ENCODE results near the gene EPHB3.

GRCh38 chr3:184610245-184610871, 48.8 kb downstream of the EPHB3 start:
- TF ChIP-seq CTCF (IDR thresholded peaks at IDR 0.05): no peak
- TF ChIP-seq POLR2AphosphoS5 (IDR thresholded peaks at IDR 0.05): no peak
- no peak for TF ChIP-seq EP300 (IDR thresholded peaks at IDR 0.05; ENCODE audit: low read depth)
- TF ChIP-seq POLR2A (IDR thresholded peaks at IDR 0.05): no peak
